VCaP (cell line): ENCODE data around the gene BBIP1.

Experiments
- H3K27ac ChIP-seq: fragments of 450-650 bp; 2 replicates; pipeline ENCODE4 v1.5.1; 2017
- CTCF ChIP-seq: fragments of 450-650 bp; conservative IDR thresholded peaks from 2 replicates; pipeline ENCODE4 v1.5.1; 2017; ENCODE audit warnings: mild to moderate bottlenecking, moderate library complexity

The BBIP1 gene

GRCh38 chr10:110859973-110860376, 59.0 kb downstream of the BBIP1 start:
- no peak for TF ChIP-seq CTCF
- H3K27ac ChIP-seq, result peak overlapping the region; percentile 90; the same call in 1 of the 2 replicates

GRCh38 chr10:110859206-110859972, 59.6 kb downstream of the BBIP1 start:
- H3K27ac ChIP-seq, result peak overlapping the region; percentile 90
- no peak for TF ChIP-seq CTCF

- no peak for TF ChIP-seq CTCF
- peak overlapping the region; percentile 90 for H3K27ac ChIP-seq
Observed at GRCh38 chr10:110858297-110858934, 60.6 kb downstream of the BBIP1 start.

- peak overlapping the region; percentile 90 for H3K27ac ChIP-seq
- no peak for TF ChIP-seq CTCF
Observed at GRCh38 chr10:110857265-110858171, 61.5 kb downstream of the BBIP1 start.

GRCh38 chr10:110853921-110854605, 64.9 kb downstream of the BBIP1 start:
- peak overlapping the region; percentile 85 for H3K27ac ChIP-seq
- TF ChIP-seq CTCF, result no peak

- peak overlapping the region; percentile 85 for H3K27ac ChIP-seq
- no peak for TF ChIP-seq CTCF
Observed at GRCh38 chr10:110852947-110853346, 66.0 kb downstream of the BBIP1 start.
